ENCODE results near the gene MAP7.

DNA sequence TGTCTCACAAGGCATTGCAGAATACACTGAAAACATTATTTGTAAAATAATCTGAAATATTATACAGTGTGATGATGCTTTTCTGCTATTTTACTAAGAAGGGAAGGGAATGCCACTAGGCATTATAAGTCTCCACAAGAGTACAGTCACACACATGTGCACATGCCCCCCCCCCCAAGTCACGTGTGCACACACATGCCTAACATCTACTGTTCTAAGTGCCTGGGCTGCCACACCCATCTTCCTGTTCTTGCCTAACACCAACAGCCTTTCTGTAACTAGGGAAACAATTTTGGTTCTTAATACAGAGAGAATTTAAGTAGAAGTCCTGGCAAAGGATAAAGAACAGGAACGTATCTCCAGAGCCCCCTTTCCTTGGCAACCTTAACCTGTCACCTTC lies 202.4 kb downstream of the MAP7 start:
- no peak for TF ChIP-seq CTCF (IDR thresholded peaks at IDR 0.05)
- no peak for TF ChIP-seq POLR2A (IDR thresholded peaks at IDR 0.05)

Measured in heart left ventricle (tissue), 13 donors.